H9 (cell line): ENCODE data around the gene PHETA1. TPM values are rescaled to one million over a fixed set of nuclear protein-coding genes. Genes with fewer than 3 reads are reported as not detected.

Experiments used
- DNase-seq: peaks from one replicate; pipeline ENCODE4 v3.0.0-alpha.2; 2017
- H2AFZ ChIP-seq: one replicate; pipeline ENCODE4 v1.6.1; 2013; ENCODE audit warnings: mild to moderate bottlenecking, low read length, control low read depth, moderate library complexity
- H2AK5ac ChIP-seq: 2 replicates; pipeline ENCODE4 v1.6.1; 2013; ENCODE audit warnings: low read length, control low read depth, mixed read lengths; ENCODE audit not compliant: insufficient read length
- H2BK120ac ChIP-seq: one replicate; pipeline ENCODE4 v1.6.1; 2013; ENCODE audit warnings: low read depth, mild to moderate bottlenecking, low read length, control low read depth, inconsistent platforms; ENCODE audit not compliant: poor library complexity, severe bottlenecking
- H2BK12ac ChIP-seq: 2 replicates; pipeline ENCODE4 v1.6.1; 2013; ENCODE audit warnings: low read length, control low read depth, mixed read lengths, low read depth; ENCODE audit not compliant: insufficient read length
- H2BK15ac ChIP-seq: 2 replicates; pipeline ENCODE4 v1.6.1; 2013; ENCODE audit warnings: low read depth, low read length, control low read depth
- H2BK20ac ChIP-seq: one replicate; pipeline ENCODE4 v1.6.1; 2013; ENCODE audit warnings: low read depth, mild to moderate bottlenecking, low read length, control low read depth, inconsistent platforms; ENCODE audit not compliant: poor library complexity, severe bottlenecking
- H2BK5ac ChIP-seq: 2 replicates; pipeline ENCODE4 v1.6.1; 2013; ENCODE audit warnings: low read length, control low read depth, mixed read lengths; ENCODE audit not compliant: insufficient read length
- H3K14ac ChIP-seq: 2 replicates; pipeline ENCODE4 v1.6.1; 2013; ENCODE audit warnings: low read length, control low read depth; ENCODE audit not compliant: insufficient read depth
- H3K18ac ChIP-seq: 2 replicates; pipeline ENCODE4 v1.6.1; 2013; ENCODE audit warnings: low read depth, mild to moderate bottlenecking, mixed read lengths, low read length, control low read depth; ENCODE audit not compliant: insufficient read length
- H3K23ac ChIP-seq: 2 replicates; pipeline ENCODE4 v1.6.1; 2013; ENCODE audit warnings: low read length, control low read depth, mixed read lengths, low read depth; ENCODE audit not compliant: insufficient read length
- H3K23me2 ChIP-seq: 2 replicates; pipeline ENCODE4 v1.6.1; 2013; ENCODE audit warnings: low read depth, mild to moderate bottlenecking, mixed read lengths, low read length, control low read depth; ENCODE audit not compliant: insufficient read length, poor library complexity, severe bottlenecking
- H3K27ac ChIP-seq: 2 replicates; pipeline ENCODE4 v1.5.1; 2013; ENCODE audit warnings: low read length, control low read depth, mixed read lengths, low read depth; ENCODE audit not compliant: insufficient read length
- H3K27me3 ChIP-seq: 2 replicates; pipeline ENCODE4 v1.6.1; 2013; ENCODE audit warnings: low read length, control low read depth, inconsistent platforms; ENCODE audit not compliant: insufficient read depth
- H3K4ac ChIP-seq: 2 replicates; pipeline ENCODE4 v1.6.1; 2013; ENCODE audit warnings: low read depth, mild to moderate bottlenecking, control low read depth, inconsistent platforms, low read length, moderate library complexity
- H3K4me1 ChIP-seq: 2 replicates; pipeline ENCODE4 v1.6.1; 2013; ENCODE audit warnings: low read length, control low read depth, inconsistent platforms; ENCODE audit not compliant: insufficient read depth
- H3K4me2 ChIP-seq: 2 replicates; pipeline ENCODE4 v1.6.1; 2013; ENCODE audit warnings: low read length, control low read depth, mixed read lengths; ENCODE audit not compliant: insufficient read length, insufficient read depth
- H3K56ac ChIP-seq: 2 replicates; pipeline ENCODE4 v1.6.1; 2013; ENCODE audit warnings: low read depth, mild to moderate bottlenecking, mixed read lengths, low read length, control low read depth; ENCODE audit not compliant: insufficient read length
- H3K79me1 ChIP-seq: 2 replicates; pipeline ENCODE4 v1.6.1; 2013; ENCODE audit warnings: low read depth, mild to moderate bottlenecking, moderate library complexity, low read length, control low read depth, inconsistent platforms; ENCODE audit not compliant: insufficient read depth, poor library complexity, severe bottlenecking
- H3K79me2 ChIP-seq: 2 replicates; pipeline ENCODE4 v1.6.1; 2013; ENCODE audit warnings: low read length, control low read depth, inconsistent platforms; ENCODE audit not compliant: insufficient read depth
- H3K9ac ChIP-seq: 2 replicates; pipeline ENCODE4 v1.6.1; 2013; ENCODE audit warnings: low read length, control low read depth, mixed read lengths; ENCODE audit not compliant: insufficient read length; ENCODE audit errors: extremely low read depth
- H3K9me3 ChIP-seq: one replicate; pipeline ENCODE4 v1.6.1; 2013; ENCODE audit warnings: low read depth, low read length, inconsistent platforms; ENCODE audit not compliant: control insufficient read depth
- H3T11ph ChIP-seq: one replicate; pipeline ENCODE4 v1.6.1; 2013; ENCODE audit warnings: mild to moderate bottlenecking, low read length, control low read depth, inconsistent platforms
- H4K20me1 ChIP-seq: one replicate; pipeline ENCODE4 v1.6.1; 2013; ENCODE audit not compliant: control insufficient read depth, insufficient read length, insufficient read depth
- H4K5ac ChIP-seq: 2 replicates; pipeline ENCODE4 v1.6.1; 2013; ENCODE audit warnings: low read depth, mild to moderate bottlenecking, mixed read lengths, low read length, control low read depth; ENCODE audit not compliant: insufficient read length
- H4K8ac ChIP-seq: replicated peaks from 2 replicates; pipeline ENCODE4 v1.6.1; 2013; ENCODE audit warnings: low read length, control low read depth, mixed read lengths, low read depth; ENCODE audit not compliant: insufficient read length
- H4K91ac ChIP-seq: 2 replicates; pipeline ENCODE4 v1.6.1; 2013; ENCODE audit warnings: low read depth, mild to moderate bottlenecking, moderate library complexity, mixed read lengths, low read length, control low read depth; ENCODE audit not compliant: insufficient read length
- H3K27ac Mint-ChIP-seq, 3 experiments: 2 replicates in 2 of 3; 3 replicates in 1 of 3; pipeline ENCODE4 v1.8.0; 2020 to 2021; ENCODE audit warnings: mixed read lengths in 3 of 3, mild to moderate bottlenecking in 1 of 3, moderate library complexity in 1 of 3
- H3K27me3 Mint-ChIP-seq: 2 replicates; pipeline ENCODE4 v1.8.0; 2021; ENCODE audit warnings: low read depth, mild to moderate bottlenecking, moderate library complexity, mixed read lengths
- H3K36me3 Mint-ChIP-seq, 3 experiments: 2 replicates in 2 of 3; 3 replicates in 1 of 3; pipeline ENCODE4 v1.8.0; 2020 to 2021; ENCODE audit warnings: low read depth in 3 of 3, mixed read lengths in 3 of 3; ENCODE audit not compliant: insufficient read depth in 1 of 3
- H3K4me1 Mint-ChIP-seq, 2 experiments: 2 replicates each; pipeline ENCODE4 v1.8.0; 2020; ENCODE audit warnings: mixed read lengths in 2 of 2
- H3K4me3 Mint-ChIP-seq, 2 experiments: 2 replicates in 1 of 2; 3 replicates in 1 of 2; pipeline ENCODE4 v1.8.0; 2020 to 2021; ENCODE audit warnings: mild to moderate bottlenecking in 2 of 2, mixed read lengths in 2 of 2, moderate library complexity in 1 of 2
- H3K9me3 Mint-ChIP-seq, 2 experiments: 2 replicates in 1 of 2; 3 replicates in 1 of 2; pipeline ENCODE4 v1.8.0; 2020; ENCODE audit warnings: mild to moderate bottlenecking in 2 of 2, mixed read lengths in 2 of 2, moderate library complexity in 1 of 2
- CTCF ChIP-seq: fragments of 200-600 bp; sonication (generic); conservative IDR thresholded peaks from 3 replicates; pipeline ENCODE4 v1.8.0; 2021; ENCODE audit warnings: antibody characterized with exemption, mild to moderate bottlenecking
- WGBS: extraction: QIAGEN DNeasy Blood & Tissue Kit; methylation state at CpG from one replicate; pipeline ENCODE4 v1.1.7; 2013; ENCODE audit warnings: missing lambda C conversion rate, low lambda C conversion rate, mixed read lengths; ENCODE audit not compliant: insufficient read length; ENCODE audit errors: extremely low coverage; 5-methylcytosine and 5-hydroxymethylcytosine counted together
- total RNA-seq: library from RNA; stranded (reverse); gene quantifications from 2 replicates; pipeline ENCODE4 v1.2.1, GENCODE V29; 2021

PHETA1 gene
- total RNA-seq, 1 experiment from 2014 or later, result 13.1 TPM

DNA sequence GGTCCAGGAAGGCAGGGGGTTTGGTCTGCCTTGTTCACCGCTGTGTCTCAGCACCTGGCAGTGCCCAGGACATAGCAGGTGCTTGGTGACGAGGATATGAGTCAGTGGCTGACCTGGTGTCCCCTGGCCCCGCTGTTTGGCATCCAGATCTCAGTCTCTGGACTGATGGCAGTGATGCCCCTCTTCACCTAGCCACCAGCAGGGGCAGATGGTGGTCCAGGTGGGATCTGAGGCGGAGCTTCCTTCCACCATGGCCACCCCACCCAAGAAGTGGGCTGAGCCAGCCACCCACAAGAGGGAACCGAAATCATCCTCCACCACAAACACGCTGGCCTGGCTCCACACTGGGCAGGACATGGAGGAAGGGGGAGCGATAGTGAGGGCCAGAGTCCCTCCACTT is 20.7 kb upstream of the PHETA1 start:
- Histone ChIP-seq H3K18ac (no peak overlapping the region), H2BK20ac (no peak overlapping the region), H3K4me2 (no peak overlapping the region), H4K20me1 (no peaks in the 10 kb centered on the region), H3K27ac (no peak overlapping the region), H2AK5ac (no peak overlapping the region), H3K79me1 (no peaks in the 10 kb centered on the region), H3K23ac (no peak overlapping the region), H3K14ac (no peak overlapping the region), H2BK5ac (no peak overlapping the region), H3K56ac (no peak overlapping the region), H3K9me3 (no peaks in the 10 kb centered on the region), H4K8ac (no peak overlapping the region), H2BK12ac (no peak overlapping the region), H2AFZ (no peak overlapping the region), H4K5ac (no peak overlapping the region), H3K27me3 (no peaks in the 10 kb centered on the region), H4K91ac (no peak overlapping the region), H3K79me2 (no peaks in the 10 kb centered on the region), H3K4ac (no peak overlapping the region), H3K9ac (no peak overlapping the region), H3K23me2 (no peaks in the 10 kb centered on the region), H2BK120ac (no peak overlapping the region), H3T11ph (no peak overlapping the region), H3K4me1 (no peaks in the 10 kb centered on the region), H2BK15ac (no peak overlapping the region)
- Mint-ChIP-seq H3K4me1 (no peaks in the 10 kb centered on the region), H3K4me3 (no peak overlapping the region), H3K27me3 (peaks cover 10% of the 10 kb centered on the region), H3K27ac (no peak overlapping the region; a peak in 1 of 7 replicates), H3K9me3 (no peaks in the 10 kb centered on the region), H3K36me3 (no peaks in the 10 kb centered on the region)
- DNase-seq, result no peak
- TF ChIP-seq CTCF, result 0 out of 3 replicates have a peak, but pooled peaks have one; percentile 15
- no CpG with 5 or more reads among the region's 7 CpGs for WGBS
